Upper lobe of left lung (tissue), 6 donors: ENCODE data around the gene FAM107A. TPM values are rescaled to one million over a fixed set of nuclear protein-coding genes. Genes with fewer than 3 reads are reported as not detected.

Source experiments
- ATAC-seq, 2 donors: fragments of 200-7000 bp; cut with Tn5 transposase; one replicate each; pipeline ENCODE4 v1.9.1; 2022; ENCODE audit warnings: mild to moderate bottlenecking in 2 of 2, moderate library complexity in 2 of 2; ENCODE audit not compliant: low FRiP score in 2 of 2
- DNase-seq, 2 donors: peaks; one replicate each; pipeline ENCODE4 v3.0.0-alpha.2; 2019 to 2020
- H3K27ac ChIP-seq, 4 donors: fragments of 200-600 bp; sonication (generic); one replicate each; pipeline ENCODE4 v1.5.1; 2016 to 2019
- H3K27me3 ChIP-seq, 4 donors: fragments of 200-600 bp; sonication (generic); one replicate each; pipeline ENCODE4 v1.5.1; 2017 to 2019
- H3K36me3 ChIP-seq, 4 donors: fragments of 200-600 bp; sonication (generic); one replicate each; pipeline ENCODE4 v1.5.1; 2016 to 2019
- H3K4me1 ChIP-seq, 4 donors: fragments of 200-600 bp; sonication (generic); one replicate each; pipeline ENCODE4 v1.5.1; 2018 to 2019
- H3K4me3 ChIP-seq, 4 donors: fragments of 200-600 bp; sonication (generic); one replicate each; pipeline ENCODE4 v1.5.1; 2017 to 2019; ENCODE audit warnings: mild to moderate bottlenecking in 2 of 4, moderate library complexity in 1 of 4
- H3K9me3 ChIP-seq, 4 donors: fragments of 200-600 bp; sonication (generic); one replicate each; pipeline ENCODE4 v1.5.1; 2018 to 2019
- CTCF ChIP-seq, 6 experiments: fragments of 450-650 bp in 4 of 6; fragments of 200-600 bp in 2 of 6; sonication (generic) in 2 of 6; IDR thresholded peaks; one replicate each; pipeline ENCODE4 v1.5.1; 2016 to 2019; ENCODE audit warnings: antibody characterized with exemption in 6 of 6
- EP300 ChIP-seq, 4 donors: sonication (generic); formaldehyde crosslinking; IDR thresholded peaks; one replicate each; pipeline ENCODE4 v1.5.1; 2017; ENCODE audit warnings: antibody characterized with exemption in 4 of 4, control low read depth in 2 of 4
- POLR2A ChIP-seq, 4 donors: fragments of 450-650 bp; IDR thresholded peaks; one replicate each; pipeline ENCODE4 v1.5.1; 2016 to 2017; ENCODE audit warnings: antibody characterized with exemption in 4 of 4, mild to moderate bottlenecking in 2 of 4
- POLR2AphosphoS5 ChIP-seq, 2 donors: sonication (generic); formaldehyde crosslinking; IDR thresholded peaks; one replicate each; pipeline ENCODE4 v1.5.1; 2017; ENCODE audit warnings: antibody characterized with exemption in 2 of 2
- WGBS, 2 donors: methylation state at CpG; one replicate each; pipeline ENCODE4 v1.1.5; 2017 to 2018; 5-methylcytosine and 5-hydroxymethylcytosine counted together
- total RNA-seq, 6 donors: library from RNA; depleted of rRNA in 4 of 6; stranded (reverse); fragments of >200 nt in 4 of 6; gene quantifications; one replicate each; pipeline versions ENCODE4 v1.1.0 to v1.2.1, GENCODE V29; 2016 to 2021
- donor health status: DM: no; HTN: no; CAD: no; lungs with moderate emphysema.
- donor health status: DM: no; HTN: yes; CAD: no; lungs with severe emphysema.

Gene FAM107A
- total RNA-seq, 6 donors from 2014 or later, result 19.9 to 200 (median 81.1) TPM

GRCh38 chr3:58623478-58623877 lies 46.3 kb upstream of the FAM107A start:
- 76 to 90% methylated on average over 7 of the region's 8 CpGs for WGBS, 2 donors
- DNase-seq, result no peak
- no peak overlapping the region for H3K4me3 ChIP-seq
- ATAC-seq, result no peak
- no peaks in the 10 kb centered on the region for H3K9me3 ChIP-seq
- H3K27me3 ChIP-seq, result no peaks in the 10 kb centered on the region
- peaks cover 15 to 17% (median 16%) of the 10 kb centered on the region in 4 donors for H3K4me1 ChIP-seq
- H3K36me3 ChIP-seq, result no peaks in the 10 kb centered on the region
- H3K27ac ChIP-seq, result no peak overlapping the region
- no peak for TF ChIP-seq POLR2A (IDR thresholded peaks at IDR 0.05)
- no peak for TF ChIP-seq EP300 (IDR thresholded peaks at IDR 0.05)
- no peak for TF ChIP-seq CTCF (IDR thresholded peaks at IDR 0.05)
- no peak for TF ChIP-seq POLR2AphosphoS5 (IDR thresholded peaks at IDR 0.05)

GRCh38 chr3:58622892-58623291 lies 45.7 kb upstream of the FAM107A start:
- Histone ChIP-seq H3K4me1 (peaks cover 10 to 12% (median 10%) of the 10 kb centered on the region in 4 donors), H3K27ac (no peak overlapping the region), H3K27me3 (no peaks in the 10 kb centered on the region), H3K4me3 (no peak overlapping the region), H3K36me3 (no peaks in the 10 kb centered on the region), H3K9me3 (no peaks in the 10 kb centered on the region)
- no peak for ATAC-seq
- WGBS, 2 donors, result 86 to 100% methylated on average over 3 to 6 of the region's 8 CpGs
- no peak for TF ChIP-seq CTCF (IDR thresholded peaks at IDR 0.05)
- no peak for TF ChIP-seq POLR2A (IDR thresholded peaks at IDR 0.05)
- no peak for TF ChIP-seq POLR2AphosphoS5 (IDR thresholded peaks at IDR 0.05)
- TF ChIP-seq EP300 (IDR thresholded peaks at IDR 0.05), result no peak
- DNase-seq, result no peak

GRCh38 chr3:58622436-58622835 lies 45.2 kb upstream of the FAM107A start:
- ATAC-seq (no peak), DNase-seq (no peak)
- Histone ChIP-seq H3K27ac (no peak overlapping the region), H3K36me3 (no peaks in the 10 kb centered on the region), H3K4me1 (peaks cover 5 to 7% (median 6%) of the 10 kb centered on the region in 4 donors), H3K4me3 (no peak overlapping the region), H3K9me3 (no peaks in the 10 kb centered on the region), H3K27me3 (no peaks in the 10 kb centered on the region)
- WGBS, 2 donors, result 74 to 89% methylated on average over 4 of the region's 4 CpGs
- no peak for TF ChIP-seq CTCF (IDR thresholded peaks at IDR 0.05)
- TF ChIP-seq POLR2A (IDR thresholded peaks at IDR 0.05), result no peak
- no peak for TF ChIP-seq POLR2AphosphoS5 (IDR thresholded peaks at IDR 0.05)
- no peak for TF ChIP-seq EP300 (IDR thresholded peaks at IDR 0.05)

- Histone ChIP-seq H3K4me3 (no peak overlapping the region), H3K4me1 (no peaks in the 10 kb centered on the region), H3K9me3 (no peaks in the 10 kb centered on the region), H3K27me3 (no peaks in the 10 kb centered on the region), H3K27ac (no peak overlapping the region), H3K36me3 (no peaks in the 10 kb centered on the region)
- no peak for ATAC-seq
- DNase-seq, result no peak
- TF ChIP-seq EP300 (IDR thresholded peaks at IDR 0.05), result no peak
- no peak for TF ChIP-seq CTCF (IDR thresholded peaks at IDR 0.05)
- TF ChIP-seq POLR2A (IDR thresholded peaks at IDR 0.05), result no peak
- no peak for TF ChIP-seq POLR2AphosphoS5 (IDR thresholded peaks at IDR 0.05)
- 80 to 85% methylated on average over 6 of the region's 6 CpGs for WGBS, 2 donors
These were observed 44.1 kb upstream of the FAM107A start for GRCh38 chr3:58621086-58621830.

- H3K4me1 ChIP-seq, result no peaks in the 10 kb centered on the region
- no peak overlapping the region for H3K4me3 ChIP-seq
- H3K36me3 ChIP-seq, result no peaks in the 10 kb centered on the region
- WGBS, 2 donors, result 89 to 92% methylated on average over 8 of the region's 8 CpGs
- H3K9me3 ChIP-seq, result no peaks in the 10 kb centered on the region
- DNase-seq (no peak), ATAC-seq (no peak)
- no peaks in the 10 kb centered on the region for H3K27me3 ChIP-seq
- TF ChIP-seq POLR2A (IDR thresholded peaks at IDR 0.05) (no peak), POLR2AphosphoS5 (IDR thresholded peaks at IDR 0.05) (no peak), CTCF (IDR thresholded peaks at IDR 0.05) (no peak), EP300 (IDR thresholded peaks at IDR 0.05) (no peak)
- H3K27ac ChIP-seq, result no peak overlapping the region
These were observed 43.2 kb upstream of the FAM107A start for GRCh38 chr3:58620421-58620820.
